Hematopoietic multipotent progenitor cell treated with erythropoietin and hydrocortisone succinate and interleukin-3 and kit ligand, for 8 days (in vitro differentiated cells): ENCODE data around the gene LMNA.
"Not testable (repeated sequence)": the region's sequence is repeated elsewhere in the genome, so short reads cannot be mapped to it uniquely, and the experiment has no call there.

ENCODE experiments used
- DNase-seq: peaks from one replicate; pipeline ENCODE4 v3.0.0-alpha.2; 2015

LMNA gene

GRCh38 chr1:156164125-156164831 lies 49.8 kb downstream of the LMNA start:
- DNase-seq: no peak

DNA sequence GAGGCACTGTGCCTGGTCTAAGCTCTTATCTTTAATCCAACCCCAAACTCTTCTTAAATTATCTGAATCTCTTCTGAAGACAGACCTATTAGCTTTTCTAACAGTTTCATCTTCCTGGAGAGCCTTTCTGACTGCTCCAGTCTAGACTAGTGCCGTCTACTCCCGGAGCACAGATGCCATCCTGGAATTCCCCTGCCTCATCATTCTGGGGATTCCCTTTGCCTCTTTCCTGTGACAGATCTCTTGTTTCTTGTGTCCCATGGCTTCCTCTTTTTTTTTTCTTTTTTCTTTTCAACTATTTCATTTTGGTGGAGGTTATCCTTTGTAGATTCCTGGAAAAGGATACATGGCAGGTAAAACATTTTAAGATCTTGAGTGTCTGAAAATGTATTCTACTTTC lies 50.6 kb downstream of the LMNA start:
- DNase-seq: no peak

DNA sequence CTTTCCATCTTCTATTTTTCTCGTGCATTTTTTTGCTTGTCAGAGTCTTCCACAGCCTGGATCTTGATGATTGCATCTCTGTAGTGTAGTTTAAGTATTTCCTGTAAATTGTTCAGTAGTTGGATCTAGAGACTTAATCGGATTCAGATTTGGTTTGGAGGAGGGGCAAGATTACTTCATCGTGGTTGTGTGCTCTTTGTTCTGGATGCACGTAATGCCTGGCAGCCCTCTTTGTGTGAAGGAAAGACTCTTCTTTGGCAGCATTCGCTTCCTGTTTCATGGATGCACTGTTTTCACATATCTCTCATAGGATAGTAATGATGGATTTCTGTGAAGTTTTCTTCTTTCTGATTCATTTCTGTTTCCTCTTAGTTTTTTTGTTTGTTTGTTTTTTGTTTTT lies 53.0 kb downstream of the LMNA start:
- no peak for DNase-seq

DNA sequence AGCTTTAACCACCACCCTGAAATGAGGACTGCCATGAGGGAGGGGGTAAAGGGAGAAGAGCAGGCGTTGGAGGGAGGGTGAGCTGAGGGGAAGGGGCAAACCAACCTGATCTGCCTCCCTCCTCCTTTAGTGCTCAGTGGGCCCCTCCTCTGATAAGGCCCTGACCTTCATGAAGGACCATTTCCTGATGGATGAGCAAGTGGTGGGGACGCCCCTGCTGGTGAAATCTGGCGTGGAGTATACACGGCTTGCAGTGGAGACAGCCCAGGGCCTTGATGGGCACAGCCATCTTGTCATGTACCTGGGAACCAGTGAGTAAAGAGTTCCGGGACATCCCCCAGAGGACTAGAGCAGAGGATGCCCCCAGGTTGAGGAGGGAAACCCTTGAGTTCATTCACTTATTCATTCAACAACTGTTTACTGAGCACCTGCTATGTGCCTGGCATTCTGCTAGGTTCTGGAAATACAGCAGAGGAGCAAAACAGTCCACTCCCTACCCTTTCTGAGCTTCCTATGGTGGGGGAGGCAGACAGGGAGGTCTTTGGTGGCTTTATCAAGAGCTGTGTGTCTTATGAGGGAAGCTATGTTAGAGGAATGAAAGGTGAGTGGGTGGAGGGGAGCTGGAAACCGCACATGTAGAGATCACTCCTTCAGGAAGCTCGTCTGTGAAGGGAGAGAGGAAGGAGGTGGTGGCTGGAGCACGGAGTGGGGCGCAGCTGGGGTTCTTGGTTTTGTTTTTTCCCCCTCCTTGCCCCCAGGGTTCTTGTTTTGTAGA lies 58.4 kb downstream of the LMNA start:
- no peak for DNase-seq

DNA sequence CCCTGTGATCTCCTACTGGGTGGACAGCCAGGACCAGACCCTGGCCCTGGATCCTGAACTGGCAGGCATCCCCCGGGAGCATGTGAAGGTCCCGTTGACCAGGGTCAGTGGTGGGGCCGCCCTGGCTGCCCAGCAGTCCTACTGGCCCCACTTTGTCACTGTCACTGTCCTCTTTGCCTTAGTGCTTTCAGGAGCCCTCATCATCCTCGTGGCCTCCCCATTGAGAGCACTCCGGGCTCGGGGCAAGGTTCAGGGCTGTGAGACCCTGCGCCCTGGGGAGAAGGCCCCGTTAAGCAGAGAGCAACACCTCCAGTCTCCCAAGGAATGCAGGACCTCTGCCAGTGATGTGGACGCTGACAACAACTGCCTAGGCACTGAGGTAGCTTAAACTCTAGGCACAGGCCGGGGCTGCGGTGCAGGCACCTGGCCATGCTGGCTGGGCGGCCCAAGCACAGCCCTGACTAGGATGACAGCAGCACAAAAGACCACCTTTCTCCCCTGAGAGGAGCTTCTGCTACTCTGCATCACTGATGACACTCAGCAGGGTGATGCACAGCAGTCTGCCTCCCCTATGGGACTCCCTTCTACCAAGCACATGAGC lies 62.2 kb downstream of the LMNA start:
- no peak for DNase-seq

- no peak for DNase-seq
Measured at GRCh38 chr1:156177919-156178654, 63.6 kb downstream of the LMNA start.

DNA sequence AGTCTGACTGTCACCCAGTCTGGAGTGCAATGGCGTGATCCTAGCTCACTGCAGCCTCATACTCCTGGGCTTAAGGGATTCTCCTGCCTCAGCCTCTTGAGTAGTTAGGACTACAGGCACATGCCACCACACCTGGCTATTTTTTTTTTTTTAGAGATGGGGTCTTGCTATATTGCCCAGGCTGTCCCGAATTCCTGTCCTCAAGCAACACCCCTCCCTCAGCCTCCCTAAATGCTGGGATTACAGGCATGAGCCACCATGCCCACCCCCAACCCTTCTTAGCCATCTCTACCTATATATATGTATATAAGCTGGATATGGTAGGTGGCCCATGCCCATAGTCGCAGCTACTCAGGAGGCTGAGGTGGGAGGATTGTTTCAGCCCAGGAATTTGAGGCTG lies 66.0 kb downstream of the LMNA start:
- DNase-seq: no peak

- not testable (repeated sequence) for DNase-seq
Measured at GRCh38 chr1:156181391-156181924, 66.9 kb downstream of the LMNA start.

- not testable (repeated sequence) for DNase-seq
Measured at GRCh38 chr1:156182010-156182779, 67.7 kb downstream of the LMNA start.

- DNase-seq: not testable (repeated sequence)
Measured at GRCh38 chr1:156186347-156187177, 72.1 kb downstream of the LMNA start.
